HUES48 (cell line): Measurements from ENCODE around the gene NDUFAF3.

ENCODE experiments used
- H3K27ac ChIP-seq: one replicate; pipeline ENCODE4 v1.7.0; 2013; ENCODE audit warnings: low read depth, low read length, inconsistent platforms
- H3K27me3 ChIP-seq: 2 replicates; pipeline ENCODE4 v1.6.1; 2013; ENCODE audit warnings: mild to moderate bottlenecking, low read length; ENCODE audit not compliant: control insufficient read depth, insufficient read depth
- H3K36me3 ChIP-seq: 2 replicates; pipeline ENCODE4 v1.6.1; 2013; ENCODE audit warnings: low read length; ENCODE audit not compliant: control insufficient read depth, insufficient read depth
- H3K4me1 ChIP-seq: 2 replicates; pipeline ENCODE4 v1.6.1; 2013; ENCODE audit warnings: mild to moderate bottlenecking, low read length; ENCODE audit not compliant: control insufficient read depth, insufficient read depth
- H3K4me3 ChIP-seq: 2 replicates; pipeline ENCODE4 v1.5.1; 2013; ENCODE audit warnings: mild to moderate bottlenecking, low read depth, low read length
- H3K9ac ChIP-seq: 2 replicates; pipeline ENCODE4 v1.6.1; 2013; ENCODE audit warnings: mild to moderate bottlenecking, low read depth, low read length, moderate library complexity
- H3K9me3 ChIP-seq: 2 replicates; pipeline ENCODE4 v1.6.1; 2013; ENCODE audit warnings: low read length; ENCODE audit not compliant: control insufficient read depth, insufficient read depth

NDUFAF3 gene

DNA sequence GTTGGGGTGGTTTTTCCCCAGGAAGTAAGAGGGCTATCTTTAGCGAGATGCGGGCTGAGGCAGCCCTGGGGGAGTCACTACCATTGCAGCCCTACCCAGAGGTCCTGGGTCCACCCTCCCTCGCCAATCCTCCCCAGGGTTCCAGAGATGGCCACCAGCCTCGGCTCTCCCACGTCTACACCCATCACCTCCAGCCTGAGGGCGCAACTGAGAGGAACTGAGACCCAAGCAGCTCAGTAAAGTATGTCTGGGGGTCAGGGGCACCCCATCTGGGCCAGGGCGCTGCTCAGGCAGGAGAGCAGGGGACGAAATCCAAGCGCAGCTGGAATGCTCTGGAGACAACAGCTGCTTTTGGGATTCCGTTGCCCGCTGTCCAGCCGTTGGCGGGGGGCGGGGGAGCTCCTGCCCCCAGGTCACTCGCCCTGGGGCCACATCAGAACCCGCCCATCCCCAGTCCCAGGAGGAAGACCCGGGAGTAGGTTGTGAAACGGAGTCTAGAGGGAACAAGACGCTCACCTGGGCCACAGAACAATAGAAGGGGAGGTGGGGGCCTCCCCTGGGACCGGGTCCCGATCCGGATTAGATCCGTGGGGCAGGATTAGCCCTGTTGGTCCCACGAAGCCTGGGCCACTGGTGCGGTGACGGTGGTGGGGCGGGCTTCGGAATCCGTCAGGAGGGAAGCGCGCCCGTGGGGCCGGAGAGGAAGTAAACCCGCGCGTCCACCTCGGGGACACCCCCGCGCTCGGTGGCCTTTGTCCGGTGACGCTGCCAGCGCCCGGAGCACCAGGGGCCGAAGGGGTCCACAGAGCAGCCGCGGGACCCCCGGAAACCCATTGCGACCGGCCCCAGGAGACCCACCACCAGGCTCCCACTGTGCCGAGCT lies 1.4 kb upstream of the NDUFAF3 start:
- Histone ChIP-seq H3K9me3 (no peaks in the 10 kb centered on the region), H3K27ac (peak overlapping the region; percentile 98), H3K36me3 (peaks cover 37% of the 10 kb centered on the region), H3K9ac (peak overlapping the region; percentile 91), H3K4me1 (peaks cover 17% of the 10 kb centered on the region), H3K27me3 (no peaks in the 10 kb centered on the region), H3K4me3 (peak overlapping the region; percentile 90)

DNA sequence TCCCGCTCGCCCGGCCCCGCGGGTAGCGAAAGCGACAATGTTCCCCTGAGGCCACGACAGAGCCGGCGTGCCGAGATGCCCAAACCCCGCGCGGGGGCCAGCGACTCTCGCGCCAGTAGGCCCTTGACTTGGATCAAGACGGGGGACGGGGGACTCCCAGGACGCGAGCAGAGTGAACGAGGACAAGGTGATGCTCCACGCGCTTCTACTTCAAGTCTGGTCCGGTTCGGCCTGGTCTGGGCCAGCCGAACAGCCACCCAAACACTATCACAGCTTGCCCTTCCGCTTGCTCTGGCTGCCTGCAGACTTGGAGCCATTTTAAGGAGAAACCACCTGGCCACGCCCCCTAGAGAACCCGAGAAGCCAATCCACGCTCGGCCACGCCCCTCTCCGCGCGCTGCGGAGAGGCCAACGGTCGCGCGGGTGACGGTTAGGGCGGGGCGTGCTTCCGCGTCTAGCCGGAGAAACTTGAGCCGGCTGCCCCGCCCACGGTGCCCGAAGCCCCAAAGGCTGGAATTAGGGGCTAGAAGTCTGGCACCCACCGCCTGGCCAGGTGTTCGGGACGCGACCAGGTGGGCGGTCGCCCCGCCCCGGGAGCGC lies 608 bp upstream of the NDUFAF3 start:
- Histone ChIP-seq H3K9ac (peak overlapping the region; percentile 91), H3K27me3 (no peaks in the 10 kb centered on the region), H3K9me3 (no peaks in the 10 kb centered on the region), H3K36me3 (peaks cover 37% of the 10 kb centered on the region), H3K4me3 (peak overlapping the region; percentile 90), H3K4me1 (peaks cover 17% of the 10 kb centered on the region), H3K27ac (peak overlapping the region; percentile 98)

DNA sequence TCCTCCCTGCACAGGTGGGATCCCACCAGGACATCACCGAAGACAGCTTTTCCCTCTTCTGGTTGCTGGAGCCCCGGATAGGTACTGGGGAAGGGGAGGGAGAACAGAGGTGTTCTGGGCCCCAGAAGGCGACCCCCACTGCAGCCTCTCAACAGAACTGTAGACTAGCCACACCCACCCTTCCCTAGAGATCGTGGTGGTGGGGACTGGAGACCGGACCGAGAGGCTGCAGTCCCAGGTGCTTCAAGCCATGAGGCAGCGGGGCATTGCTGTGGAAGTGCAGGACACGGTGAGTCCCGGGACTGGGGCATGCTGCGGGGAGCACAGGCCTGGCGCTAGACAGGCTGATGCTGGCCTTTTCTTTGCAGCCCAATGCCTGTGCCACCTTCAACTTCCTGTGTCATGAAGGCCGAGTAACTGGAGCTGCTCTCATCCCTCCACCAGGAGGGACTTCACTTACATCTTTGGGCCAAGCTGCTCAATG lies 809 bp downstream of the NDUFAF3 start:
- Histone ChIP-seq H3K9me3 (no peaks in the 10 kb centered on the region), H3K4me1 (peaks cover 11% of the 10 kb centered on the region), H3K9ac (peak overlapping the region; percentile 91), H3K27ac (peak overlapping the region; percentile 98), H3K27me3 (no peaks in the 10 kb centered on the region), H3K36me3 (peaks cover 48% of the 10 kb centered on the region), H3K4me3 (peak overlapping the region; percentile 90)

DNA sequence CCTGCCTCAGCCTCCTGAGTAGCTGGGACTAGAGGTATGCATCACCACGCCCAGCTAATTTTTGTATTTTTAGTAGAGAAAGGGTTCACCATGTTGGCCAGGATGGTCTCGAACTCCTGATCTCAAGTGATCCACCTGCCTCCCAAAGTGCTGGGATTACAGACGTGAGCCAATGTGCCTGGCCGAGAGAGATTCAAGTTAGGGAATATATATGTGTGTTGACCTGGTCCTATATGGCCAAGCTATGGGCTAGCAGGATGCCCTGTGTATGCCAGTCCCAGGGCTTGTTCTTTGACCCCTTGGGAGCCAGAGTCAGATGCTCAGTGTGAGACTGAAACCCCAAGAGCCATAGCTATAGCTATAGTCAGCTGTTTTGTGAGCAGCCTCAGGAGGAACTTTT lies 1.9 kb downstream of the NDUFAF3 start:
- Histone ChIP-seq H3K4me3 (no peak overlapping the region), H3K36me3 (peaks cover 55% of the 10 kb centered on the region), H3K9ac (no peak overlapping the region)

DNA sequence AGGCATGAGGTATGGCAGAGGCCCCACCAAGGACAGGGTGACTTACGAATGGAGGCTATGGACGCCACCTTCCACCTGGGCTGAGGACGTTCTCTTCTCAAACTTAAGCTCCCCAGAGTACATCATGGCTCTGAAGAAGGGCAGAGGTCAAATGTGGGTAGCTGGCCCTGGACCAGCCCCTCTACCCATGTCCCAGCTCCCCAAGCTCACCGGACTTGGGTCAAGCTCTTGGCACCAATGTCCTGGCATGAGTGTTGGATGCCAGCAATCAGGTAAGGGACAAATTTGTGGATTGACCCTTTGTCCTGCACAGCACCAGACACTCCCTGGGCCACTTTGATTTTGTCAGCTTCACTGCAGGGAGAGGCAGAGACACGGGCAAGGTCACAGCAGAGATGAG lies 2.5 kb downstream of the NDUFAF3 start:
- Histone ChIP-seq H3K9ac (no peak overlapping the region), H3K9me3 (no peaks in the 10 kb centered on the region), H3K4me3 (no peak overlapping the region), H3K27me3 (no peaks in the 10 kb centered on the region), H3K36me3 (peaks cover 55% of the 10 kb centered on the region), H3K27ac (no peak overlapping the region), H3K4me1 (peaks cover 20% of the 10 kb centered on the region)

More for the DNA sequence above, 1.9 kb downstream of the NDUFAF3 start:
- no peaks in the 10 kb centered on the region for H3K9me3 ChIP-seq
- peaks cover 19% of the 10 kb centered on the region for H3K4me1 ChIP-seq
- H3K27ac ChIP-seq, result no peak overlapping the region
- H3K27me3 ChIP-seq, result no peaks in the 10 kb centered on the region

DNA sequence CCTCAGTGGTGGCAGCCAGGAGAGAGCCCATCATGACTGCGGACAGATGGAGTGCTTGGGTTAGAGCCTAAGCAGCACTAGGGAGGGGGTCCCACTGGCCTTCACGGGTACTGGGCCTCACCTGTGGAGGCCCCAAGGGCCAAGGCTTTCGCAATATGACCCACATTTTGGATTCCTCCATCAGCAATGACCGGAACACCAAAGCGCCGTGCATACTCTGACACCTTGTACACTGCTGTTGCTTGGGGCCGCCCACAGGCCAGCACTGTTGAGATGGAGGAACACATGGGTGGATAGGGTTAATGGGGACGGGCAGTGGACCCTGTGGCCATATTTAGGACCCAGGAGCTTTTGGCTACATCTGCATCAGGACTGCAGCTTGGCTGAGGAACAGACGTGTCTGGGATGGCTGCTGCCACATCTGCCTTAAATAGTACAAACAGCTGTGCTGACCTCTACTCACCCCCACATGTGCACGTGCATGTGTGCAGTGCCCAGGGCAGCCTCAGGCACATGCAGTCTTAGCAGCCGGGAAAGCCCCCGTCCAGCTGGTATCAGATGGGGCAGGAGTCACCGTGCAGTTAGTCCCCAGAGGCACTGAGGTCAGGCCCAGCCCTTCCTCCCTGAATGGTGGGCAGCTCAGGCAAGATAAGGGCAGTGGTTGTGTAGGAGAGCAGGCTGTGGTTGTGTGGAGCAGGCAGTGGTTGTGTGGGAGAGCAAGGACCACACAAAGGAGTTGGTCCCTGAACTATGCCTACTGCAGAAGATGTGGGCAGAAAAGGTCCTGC lies 3.3 kb downstream of the NDUFAF3 start:
- H3K27me3 ChIP-seq, result no peaks in the 10 kb centered on the region
- no peak overlapping the region for H3K9ac ChIP-seq
- no peaks in the 10 kb centered on the region for H3K9me3 ChIP-seq
- H3K27ac ChIP-seq, result no peak overlapping the region
- no peak overlapping the region for H3K4me3 ChIP-seq
- H3K4me1 ChIP-seq, result peaks cover 15% of the 10 kb centered on the region
- peaks cover 56% of the 10 kb centered on the region for H3K36me3 ChIP-seq

DNA sequence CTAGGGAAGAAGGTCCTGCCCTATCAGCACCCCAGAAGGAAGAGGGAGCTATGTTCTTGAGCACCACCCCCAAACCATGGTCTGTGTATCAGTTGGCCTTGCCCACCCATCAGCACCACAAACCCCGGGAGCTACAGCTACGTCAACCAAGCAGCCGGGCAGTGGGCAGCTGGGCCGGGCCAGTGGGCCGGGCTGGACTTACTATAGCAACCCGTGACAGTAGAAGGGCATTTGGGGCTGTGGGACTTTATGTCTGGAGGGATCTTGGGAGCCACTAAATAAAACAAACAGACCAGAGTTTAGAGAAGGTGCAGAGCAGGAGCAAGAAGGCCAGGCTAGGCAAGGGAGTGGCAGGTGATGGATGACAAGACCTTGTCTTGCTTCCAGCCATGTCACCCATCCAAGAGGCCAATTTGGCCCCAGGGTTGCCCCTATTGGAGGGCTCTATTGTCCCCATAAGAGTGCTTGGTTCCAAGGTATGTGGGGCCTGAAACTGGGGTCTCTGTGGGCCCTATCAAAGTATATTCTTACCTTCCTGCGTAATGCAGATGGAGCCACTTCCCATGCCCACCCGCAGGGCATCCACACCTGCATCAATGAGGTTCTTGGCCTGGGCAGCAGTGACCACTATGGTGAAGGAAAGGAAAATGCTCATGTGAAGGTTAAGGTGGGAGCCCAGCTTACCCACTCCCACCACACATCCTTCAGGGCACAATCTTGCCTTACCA lies 4.0 kb downstream of the NDUFAF3 start:
- Histone ChIP-seq H3K4me1 (peaks cover 13% of the 10 kb centered on the region), H3K27ac (no peak overlapping the region), H3K27me3 (no peaks in the 10 kb centered on the region), H3K36me3 (peaks cover 63% of the 10 kb centered on the region), H3K9me3 (no peaks in the 10 kb centered on the region), H3K4me3 (no peak overlapping the region), H3K9ac (no peak overlapping the region)

DNA sequence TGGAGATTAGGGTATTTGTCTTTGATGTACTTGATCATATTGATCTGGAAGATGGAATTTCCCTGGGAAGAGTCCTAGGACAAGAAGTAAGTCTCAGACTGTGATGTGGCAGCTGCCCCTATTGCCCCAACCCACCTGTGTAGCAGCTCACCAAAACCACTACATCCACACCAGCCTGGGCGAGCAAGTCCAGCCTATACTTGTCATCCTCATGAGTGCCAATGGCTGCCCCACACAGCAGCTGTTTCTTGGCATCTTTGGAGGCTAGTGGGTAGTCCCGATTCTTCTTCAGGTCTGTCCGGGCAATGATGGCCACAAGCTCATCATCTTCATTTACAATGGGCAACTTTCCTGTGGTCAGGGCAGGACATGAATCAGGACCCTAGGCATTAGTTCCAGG lies 4.6 kb downstream of the NDUFAF3 start:
- no peak overlapping the region for H3K4me3 ChIP-seq
- no peaks in the 10 kb centered on the region for H3K9me3 ChIP-seq
- no peak overlapping the region for H3K27ac ChIP-seq
- H3K4me1 ChIP-seq, result peaks cover 13% of the 10 kb centered on the region
- no peaks in the 10 kb centered on the region for H3K27me3 ChIP-seq
- no peak overlapping the region for H3K9ac ChIP-seq
- H3K36me3 ChIP-seq, result peaks cover 68% of the 10 kb centered on the region

DNA sequence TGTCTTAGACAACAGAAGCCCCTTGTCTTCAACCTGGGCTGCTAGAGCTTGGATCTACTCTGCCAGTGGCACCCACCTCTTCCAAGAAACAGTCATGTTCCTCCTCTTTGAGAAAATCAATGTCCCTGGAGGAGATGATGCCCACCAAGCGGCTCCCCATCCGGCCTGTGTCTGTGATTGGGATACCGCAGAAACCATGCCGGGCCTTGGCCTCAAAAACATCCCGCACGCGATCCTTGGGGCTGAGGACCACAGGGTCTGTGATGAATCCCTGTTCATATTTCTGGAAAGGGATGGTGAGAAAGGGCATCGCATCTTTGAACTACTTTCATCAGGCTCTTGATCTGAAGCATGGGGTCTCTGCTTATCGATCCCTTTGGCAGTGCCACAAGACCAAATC lies 5.7 kb downstream of the NDUFAF3 start:
- H3K4me3 ChIP-seq, result no peak overlapping the region
- H3K36me3 ChIP-seq, result peaks cover 79% of the 10 kb centered on the region
- no peak overlapping the region for H3K27ac ChIP-seq
- H3K27me3 ChIP-seq, result no peaks in the 10 kb centered on the region
- peaks cover 13% of the 10 kb centered on the region for H3K4me1 ChIP-seq
- no peaks in the 10 kb centered on the region for H3K9me3 ChIP-seq
- H3K9ac ChIP-seq, result no peak overlapping the region

DNA sequence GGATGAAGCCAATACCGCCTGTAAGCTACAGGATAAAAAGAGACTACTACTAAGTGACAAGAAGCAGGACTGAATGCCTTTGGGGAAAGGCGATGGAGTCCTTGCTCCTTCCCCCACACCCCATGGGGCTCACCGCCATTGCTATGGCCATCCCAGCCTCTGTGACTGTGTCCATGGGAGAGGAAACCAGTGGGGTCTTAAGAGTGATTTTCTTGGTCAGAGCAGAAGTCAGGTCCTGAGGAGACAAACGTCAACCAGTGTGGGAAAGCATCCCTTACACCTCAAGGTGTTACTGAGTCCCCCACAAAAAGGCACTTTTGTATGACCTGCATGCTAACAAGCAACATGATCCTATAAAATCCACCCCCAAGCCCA lies 6.4 kb downstream of the NDUFAF3 start:
- Histone ChIP-seq H3K27me3 (no peaks in the 10 kb centered on the region), H3K4me1 (peaks cover 9% of the 10 kb centered on the region), H3K36me3 (peaks cover 80% of the 10 kb centered on the region), H3K4me3 (peak overlapping the region; percentile 81), H3K9me3 (no peaks in the 10 kb centered on the region), H3K9ac (peak overlapping the region; percentile 86; the same call in 1 of the 2 replicates), H3K27ac (peak overlapping the region; percentile 89)
